GM18951 (cell line): ENCODE data around the gene STAC.

Source experiments
- POLR2A ChIP-seq: IDR thresholded peaks from 4 replicates; pipeline ENCODE4 v1.6.1; 2011; ENCODE audit warnings: mild to moderate bottlenecking; ENCODE audit not compliant: insufficient read length, insufficient read depth; ENCODE audit errors: extremely low read depth
- in situ Hi-C: fragments of 300-500 bp; cut with MboI; formaldehyde crosslinking; loops from one replicate; pipeline ENCODE4 v1.12.0; 2022; ENCODE audit warnings: low sequenced_read_pairs, mixed read lengths, inconsistent platforms; ENCODE audit not compliant: unreplicated experiment

STAC gene

DNA sequence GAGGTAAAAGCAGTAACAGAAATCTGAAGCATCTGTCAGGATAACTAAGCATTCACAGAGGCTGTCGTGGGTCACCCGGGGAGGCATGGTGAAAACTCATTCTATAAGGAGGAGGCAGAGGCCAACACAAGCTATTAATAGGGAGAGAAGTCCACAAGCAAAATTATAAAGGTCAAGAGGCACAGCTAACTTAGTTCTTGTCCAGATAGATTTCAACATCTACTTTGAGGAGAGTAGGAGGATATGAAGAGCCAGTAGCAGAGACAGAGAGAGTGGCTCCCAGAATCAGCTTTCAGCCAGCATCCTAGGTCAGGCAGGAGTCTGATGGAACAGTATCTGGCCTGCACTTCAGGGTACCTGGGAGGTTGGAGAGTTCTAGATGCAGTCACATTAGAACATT, 95.3 kb downstream of the STAC start:
- in situ Hi-C loops = no loop called here
- no peak for TF ChIP-seq POLR2A

DNA sequence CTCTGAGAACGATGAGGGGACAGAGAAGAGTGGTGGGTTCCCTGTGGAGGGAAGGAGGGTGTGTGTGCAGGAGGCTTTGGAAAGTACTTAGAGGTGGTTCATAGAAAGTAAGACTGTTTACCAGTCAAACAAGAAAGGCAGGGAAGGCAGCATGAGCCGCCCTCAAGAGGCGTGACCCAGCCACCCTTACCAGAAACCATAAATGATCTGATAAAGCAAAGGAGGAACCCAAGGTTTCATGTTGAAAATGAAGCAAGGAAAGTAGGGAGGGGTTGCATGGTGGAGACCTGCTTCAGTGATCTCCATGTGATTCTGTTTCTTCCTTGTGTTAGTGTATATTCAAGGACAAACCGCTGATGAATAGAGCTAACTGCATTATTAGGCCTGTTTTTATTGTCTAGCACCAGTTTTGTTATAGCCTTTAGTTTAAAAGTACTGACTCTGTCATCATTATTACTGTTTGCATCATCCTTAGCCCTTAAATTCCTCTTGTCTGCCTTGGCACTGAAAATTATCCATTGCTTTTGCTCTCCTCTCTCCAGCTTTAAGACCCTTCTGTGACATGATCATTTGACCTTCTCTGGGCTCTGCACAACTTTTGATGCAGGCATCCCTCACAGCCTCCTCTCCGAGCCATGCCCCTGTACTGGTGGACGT, 96.1 kb downstream of the STAC start:
- no peak for TF ChIP-seq POLR2A
- in situ Hi-C loops = no loop called here

DNA sequence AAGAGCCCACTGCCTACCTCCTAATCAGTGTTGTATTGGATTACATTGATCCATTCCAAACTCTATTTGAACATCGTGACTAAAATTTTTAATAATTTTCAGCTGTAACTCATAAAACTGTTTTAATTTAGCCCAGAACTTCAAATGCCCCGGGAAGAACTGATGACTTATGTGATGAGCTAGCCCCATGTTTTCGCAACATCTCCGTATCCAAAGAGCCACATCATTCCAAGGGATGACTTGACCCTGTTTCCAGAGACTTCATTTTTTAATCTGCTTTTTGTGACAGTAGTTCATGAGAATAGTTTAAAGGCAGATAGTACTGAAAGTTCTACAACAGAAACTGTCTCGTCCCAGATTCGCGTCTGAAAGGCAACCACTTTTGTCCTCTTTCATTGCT, 97.4 kb downstream of the STAC start:
- TF ChIP-seq POLR2A = no peak
- in situ Hi-C loops = no loop called here

DNA sequence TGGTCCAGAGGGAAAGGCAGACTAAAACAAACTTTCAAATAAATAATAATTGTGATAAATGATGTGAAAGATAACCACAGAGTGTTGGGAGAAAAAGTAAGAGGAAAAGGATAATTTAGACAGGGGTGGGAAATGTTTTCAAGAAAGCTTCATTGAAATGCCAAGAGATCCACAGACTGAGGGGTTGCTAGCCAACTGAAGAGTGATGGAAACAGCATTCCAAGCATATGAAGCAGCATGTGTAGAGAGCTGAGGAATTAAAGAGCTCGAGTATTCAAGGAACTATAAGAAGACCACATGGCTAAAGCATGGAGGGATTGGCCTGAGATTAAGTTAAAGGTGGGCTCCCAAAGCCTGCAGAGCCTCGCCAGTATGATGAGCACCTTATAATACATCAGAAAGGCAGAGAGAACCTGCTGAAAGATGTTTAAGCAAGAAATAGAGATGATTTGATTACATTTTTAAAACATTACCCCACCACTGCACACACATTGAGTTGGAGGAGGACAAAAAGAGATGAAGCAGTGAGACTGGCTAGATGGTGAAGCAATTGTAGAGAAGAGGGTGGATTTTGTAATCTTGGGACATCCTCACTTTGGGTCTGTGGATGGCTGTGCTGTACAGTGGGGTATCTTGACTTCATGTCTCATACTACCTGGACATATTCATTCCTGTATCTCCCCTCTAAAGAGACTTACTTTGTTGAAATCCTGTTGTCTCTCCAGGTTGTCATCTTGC, 100.8 kb downstream of the STAC start:
- no peak for TF ChIP-seq POLR2A
- in situ Hi-C loops = no loop called here

DNA sequence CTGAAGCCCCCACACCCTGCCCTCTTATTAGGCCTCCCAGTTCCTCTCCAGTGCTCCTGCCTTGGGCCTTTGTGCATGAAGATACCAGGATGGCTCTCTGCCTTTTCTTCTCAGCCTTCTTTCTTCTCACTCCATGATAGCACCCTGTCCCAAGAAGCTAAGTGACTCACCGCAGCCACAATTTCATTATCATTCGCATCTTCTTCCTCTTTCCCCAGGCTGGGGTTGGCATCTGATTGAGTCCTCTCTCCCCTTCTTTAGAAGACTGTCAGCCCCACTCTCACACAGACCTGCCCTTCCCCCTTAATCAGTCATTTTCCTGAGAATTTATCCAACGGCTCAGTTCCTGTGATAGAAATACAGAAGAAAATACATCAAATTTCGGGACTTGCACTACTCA, 102.0 kb downstream of the STAC start:
- in situ Hi-C loops = no loop called here
- no peak for TF ChIP-seq POLR2A

DNA sequence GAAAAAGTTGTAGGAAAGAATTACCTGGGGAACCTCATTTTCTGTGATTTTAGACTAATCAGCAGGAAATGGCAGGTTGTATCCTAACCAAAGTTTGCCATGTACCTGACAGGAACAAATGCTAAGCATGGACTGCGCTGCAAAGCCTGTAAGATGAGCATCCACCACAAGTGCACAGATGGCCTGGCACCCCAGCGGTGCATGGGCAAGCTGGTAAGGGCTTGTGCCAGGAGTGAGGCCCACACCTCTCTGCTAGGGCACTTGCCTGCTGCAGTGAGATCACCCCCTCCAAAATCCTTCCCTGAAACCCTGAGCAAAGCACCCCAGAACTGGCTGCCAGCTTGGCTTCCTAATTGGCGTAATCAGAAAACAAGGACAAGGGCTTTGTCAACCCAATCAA, 102.6 kb downstream of the STAC start:
- in situ Hi-C loops = no loop called here
- TF ChIP-seq POLR2A = no peak

DNA sequence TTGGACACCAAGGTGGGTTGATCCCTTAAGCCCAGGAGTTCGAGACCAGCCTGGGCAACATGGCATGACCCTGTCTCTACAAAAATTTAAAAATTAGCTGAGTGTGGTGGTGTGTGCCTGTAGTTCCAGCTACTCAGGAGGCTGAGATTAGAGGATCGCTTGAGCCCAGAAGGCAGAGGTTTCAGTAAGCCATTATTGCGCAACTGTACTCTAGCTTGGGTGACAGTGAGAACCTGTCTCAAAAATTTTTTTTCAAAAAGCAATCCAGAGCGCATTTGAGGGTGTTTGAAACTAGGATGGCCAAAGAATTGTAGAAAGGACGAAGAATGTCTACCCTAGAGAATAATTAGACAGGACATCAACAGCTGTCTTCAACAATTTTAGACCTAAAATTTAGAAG, 103.4 kb downstream of the STAC start:
- in situ Hi-C loops = no loop called here

DNA sequence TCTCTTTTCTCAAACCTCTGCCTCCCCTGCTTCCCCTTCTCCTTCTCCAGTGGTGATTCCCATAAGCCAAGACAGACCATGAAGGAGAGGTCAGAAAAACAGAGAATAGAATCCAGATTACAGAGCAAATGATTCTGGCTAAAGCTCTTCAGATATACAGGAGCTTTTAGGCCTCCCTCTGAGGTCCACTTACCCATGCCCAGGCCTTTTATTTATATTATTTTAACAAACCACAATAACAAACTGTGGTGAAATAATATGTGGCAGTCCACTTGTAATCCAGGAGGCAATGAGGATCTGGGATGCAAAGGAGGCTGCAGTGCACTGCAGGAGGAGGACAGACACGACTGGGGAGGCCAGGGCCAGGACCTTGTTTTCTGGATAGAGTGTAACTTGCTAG, 104.1 kb downstream of the STAC start:
- no peak for TF ChIP-seq POLR2A
- in situ Hi-C loops = no loop called here

More for the DNA sequence above, 103.4 kb downstream of the STAC start:
- no peak for TF ChIP-seq POLR2A

DNA sequence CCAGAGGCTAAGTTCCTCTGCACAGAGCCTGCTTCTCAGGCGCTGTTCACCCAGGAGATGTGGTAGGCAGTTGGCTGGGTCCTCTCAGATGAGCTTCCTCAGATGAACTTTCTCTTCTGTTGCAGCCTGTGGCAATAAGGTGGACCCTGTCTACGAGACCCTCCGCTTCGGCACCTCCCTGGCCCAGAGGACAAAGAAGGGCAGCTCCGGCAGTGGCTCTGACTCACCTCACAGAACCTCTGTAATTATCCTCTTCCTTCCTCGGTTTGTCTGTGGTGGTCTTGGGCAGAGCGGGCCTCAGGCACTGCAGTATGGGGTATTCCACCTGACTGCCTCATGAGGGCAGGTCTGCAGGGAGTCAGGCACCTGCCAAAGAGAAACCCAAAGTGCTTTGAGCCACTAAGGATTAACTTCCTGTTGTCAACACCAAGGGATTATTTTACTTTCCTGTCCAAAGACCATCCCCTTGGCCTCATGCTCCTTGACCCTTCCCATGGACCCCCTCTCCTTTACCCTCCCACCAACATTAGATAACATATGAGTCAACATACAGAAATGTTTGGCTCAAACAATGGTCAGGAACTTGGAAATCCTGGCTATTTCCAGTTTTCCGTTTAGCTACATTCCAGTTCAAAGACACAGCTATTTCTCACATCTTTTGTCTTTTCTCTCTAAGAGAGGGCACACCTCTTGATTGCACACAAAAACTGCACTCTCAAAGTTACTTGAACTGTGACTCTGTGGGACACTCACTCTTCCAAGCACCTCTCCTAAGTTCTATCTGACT, 105.9 kb downstream of the STAC start:
- in situ Hi-C loops = no loop called here
- no peak for TF ChIP-seq POLR2A

DNA sequence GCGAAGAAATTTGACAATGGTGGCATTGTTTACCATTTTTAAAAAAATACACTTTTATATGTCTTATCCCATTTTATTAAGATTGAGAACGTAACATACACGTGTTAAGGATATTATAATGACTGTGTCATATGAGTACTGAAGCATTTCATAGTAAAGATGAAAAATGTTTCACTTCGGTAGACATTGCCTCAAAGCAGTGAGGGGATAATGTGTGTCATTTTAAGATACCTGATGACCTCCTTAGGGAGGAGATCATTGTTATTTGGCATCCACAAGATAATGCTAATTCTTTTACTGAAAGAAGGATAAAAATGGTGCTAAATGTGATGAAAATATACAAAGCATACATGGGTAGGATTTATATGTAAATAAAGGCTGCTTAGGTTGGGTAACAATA, 107.3 kb downstream of the STAC start:
- in situ Hi-C loops = no loop called here
- no peak for TF ChIP-seq POLR2A

DNA sequence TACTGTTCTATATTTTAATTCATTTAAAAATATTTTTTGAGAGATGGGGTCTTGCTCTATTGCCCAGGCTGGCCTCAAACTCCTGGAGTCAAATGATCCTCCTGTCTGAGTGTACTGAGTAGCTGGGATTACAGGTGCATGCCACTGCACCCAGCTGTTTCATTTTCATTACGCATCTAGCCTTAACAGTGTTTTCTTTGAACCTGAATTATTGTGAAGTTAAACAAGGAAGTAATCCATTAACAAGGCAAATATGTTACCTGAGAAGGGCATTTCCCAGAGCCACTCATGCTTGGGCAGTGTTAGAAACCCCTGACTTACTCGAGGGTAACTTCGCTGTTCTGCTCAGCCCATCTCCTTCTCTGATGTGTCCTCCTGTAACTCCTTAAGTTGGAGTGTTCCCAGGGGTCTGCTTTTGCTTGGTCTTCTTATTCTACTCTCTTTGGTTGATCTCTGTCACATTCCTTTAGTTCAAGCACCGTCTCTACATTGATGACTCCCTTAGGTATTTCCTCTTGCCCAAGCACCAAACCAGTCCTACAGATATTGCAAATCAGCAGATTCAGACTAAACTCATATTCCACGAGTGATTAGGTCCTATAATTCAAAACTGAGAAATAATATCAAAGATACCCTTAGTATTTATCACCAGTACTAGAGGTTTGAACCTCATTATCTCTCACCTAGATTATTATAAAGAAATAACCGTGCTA, 107.9 kb downstream of the STAC start:
- TF ChIP-seq POLR2A = no peak
- in situ Hi-C loops = no loop called here

DNA sequence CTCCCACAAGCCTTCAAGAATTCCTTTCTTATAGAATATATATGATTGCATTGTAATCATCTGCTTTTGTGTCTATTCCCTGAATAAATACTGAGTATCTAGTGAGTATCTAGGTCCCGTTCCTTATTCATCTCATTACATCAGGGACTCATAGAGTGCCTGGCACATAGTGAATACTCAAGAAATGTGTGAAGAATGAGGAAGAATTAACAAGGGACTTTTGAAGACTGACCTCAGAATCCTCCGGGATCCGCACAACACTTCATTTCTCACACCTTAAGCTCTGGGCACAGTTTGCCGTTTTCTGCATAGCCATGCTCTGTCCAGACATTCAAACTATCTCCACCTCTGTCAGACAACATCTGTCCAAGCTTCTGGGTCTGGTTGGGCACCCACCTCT, 108.8 kb downstream of the STAC start:
- TF ChIP-seq POLR2A = no peak
- in situ Hi-C loops = no loop called here

DNA sequence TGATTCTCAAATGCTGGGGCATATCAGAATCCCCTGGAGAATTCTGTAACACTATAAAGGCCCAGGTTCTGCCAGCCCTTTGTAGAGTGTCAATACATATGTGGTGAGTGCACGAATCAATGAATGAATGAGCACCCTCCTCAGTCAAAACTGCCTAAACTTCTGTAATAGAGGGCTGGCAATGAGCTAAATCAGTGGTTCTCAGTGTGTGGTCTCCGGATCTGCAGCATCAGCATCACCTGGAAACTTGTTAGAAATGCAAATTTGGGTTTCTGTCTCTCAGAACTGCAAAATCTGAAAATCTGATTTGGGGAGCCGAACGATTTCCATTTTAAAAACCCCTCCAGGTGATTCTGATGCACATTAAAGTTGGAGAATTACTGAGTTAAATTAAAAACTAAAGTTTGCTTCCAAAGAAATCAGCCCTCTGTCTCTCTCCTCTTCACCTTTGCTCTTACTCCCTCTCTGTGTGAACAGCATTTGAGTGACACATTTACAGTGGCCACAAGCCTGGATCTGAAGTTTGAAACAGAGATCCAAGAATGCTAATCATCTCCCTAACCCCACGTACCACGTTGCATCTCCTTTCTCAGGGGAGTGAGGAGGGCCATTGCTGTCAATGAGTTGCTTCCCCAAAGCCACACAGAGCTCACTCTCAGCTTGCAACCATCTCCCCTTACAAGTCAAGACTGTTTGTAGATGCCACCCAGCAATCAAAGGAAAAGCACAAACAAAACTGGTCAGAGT, 109.5 kb downstream of the STAC start:
- TF ChIP-seq POLR2A = no peak
- in situ Hi-C loops = no loop called here

DNA sequence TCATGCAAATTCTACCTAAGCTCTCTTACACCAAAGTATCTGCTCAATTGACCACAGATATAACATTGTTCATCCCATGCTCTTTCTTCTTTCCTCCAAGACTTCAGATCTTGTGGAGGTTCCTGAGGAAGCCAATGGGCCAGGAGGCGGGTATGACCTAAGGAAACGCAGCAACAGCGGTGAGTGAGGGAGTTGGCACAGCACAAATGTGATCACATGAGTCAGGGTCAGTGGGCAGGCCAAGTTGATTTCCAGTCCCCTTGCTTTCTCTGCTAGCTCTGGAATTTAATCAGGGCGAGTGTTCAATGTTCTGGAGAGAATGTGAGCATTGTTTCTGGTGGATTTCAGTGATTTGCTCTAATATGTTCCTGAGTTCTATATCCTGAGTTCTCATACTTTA, 112.7 kb downstream of the STAC start:
- in situ Hi-C loops = no loop called here
- no peak for TF ChIP-seq POLR2A
